Mucosa of descending colon (tissue), 3 donors: ENCODE results near the gene ZNF561. TPM values are rescaled to one million over a fixed set of nuclear protein-coding genes. Genes with fewer than 3 reads are reported as not detected.
"Not testable (repeated sequence)": the region's sequence is repeated elsewhere in the genome, so short reads cannot be mapped to it uniquely, and the experiment has no call there.

ENCODE experiments used
- ATAC-seq: fragments of 200-7000 bp; cut with Tn5 transposase; one replicate; pipeline ENCODE4 v1.9.1; 2020; ENCODE audit warnings: mild to moderate bottlenecking, moderate library complexity
- DNase-seq, 3 donors: peaks; one replicate each; pipeline ENCODE4 v3.0.0-alpha.2; 2020
- H3K36me3 ChIP-seq: fragments of 200-600 bp; one replicate; pipeline ENCODE4 v1.8.0; 2021; ENCODE audit warnings: low read depth, mild to moderate bottlenecking
- H3K4me1 ChIP-seq: fragments of 200-600 bp; one replicate; pipeline ENCODE4 v1.8.0; 2021; ENCODE audit warnings: low read depth, mild to moderate bottlenecking
- H3K4me3 ChIP-seq: fragments of 200-600 bp; one replicate; pipeline ENCODE4 v1.8.0; 2021; ENCODE audit warnings: mild to moderate bottlenecking
- H3K9me3 ChIP-seq: fragments of 200-600 bp; one replicate; pipeline ENCODE4 v1.8.0; 2021; ENCODE audit warnings: mild to moderate bottlenecking
- intact Hi-C, 2 donors: fragments of 100-400 bp; cut with DNase I in 1 of 2; cut with micrococcal nuclease in 1 of 2; formaldehyde crosslinking; loops; one replicate each; pipeline versions ENCODE4 v1.11.0 to v1.11.1; 2022; cut with DNase I, micrococcal nuclease
- long read RNA-seq, 2 donors: library from polyadenylated mRNA; unstranded; transcript quantifications; one replicate each; pipeline ENCODE4 v2.0.0, GENCODE V29; 2019 to 2021
- total RNA-seq, 3 donors: library from RNA; stranded (reverse); fragmentation: NEBNext Ultra II Directional in 2 of 3; extraction: Animal tissue kit (Norgen Biotek cat#: 25700) in 2 of 3; gene quantifications; one replicate each; pipeline versions ENCODE4 v1.2.1 to v1.2.4, GENCODE V29; 2021 to 2023
- TF ChIP-seq, protein P1 (sequence below): fragments of 200-600 bp; IDR thresholded peaks from one replicate; pipeline ENCODE4 v1.8.0; 2022; ENCODE audit warnings: antibody characterized with exemption, mild to moderate bottlenecking
- donor health status: DM: no; HTN: no; CAD: no; lungs with moderate emphysema.
- donor health status: DM: no; HTN: no; CAD: no.
- donor health status: DM: no; HTN: yes; CAD: no.

ZNF561 gene
- 10 to 100 TPM; 22.6 to 42.2 (median 31.9) TPM for total RNA-seq
- long read RNA-seq, donor 1, full-length matches to known transcripts = 5 of 7 reads
- long read RNA-seq, donor 1, partial matches to known transcripts = 0 of 7 reads
- long read RNA-seq, donor 1, other reads (novel, unspliced or antisense) = 2 of 7 reads
- long read RNA-seq, donor 2, partial matches to known transcripts = 0 of 2 reads
- long read RNA-seq, donor 2, other reads (novel, unspliced or antisense) = 2 of 2 reads

DNA sequence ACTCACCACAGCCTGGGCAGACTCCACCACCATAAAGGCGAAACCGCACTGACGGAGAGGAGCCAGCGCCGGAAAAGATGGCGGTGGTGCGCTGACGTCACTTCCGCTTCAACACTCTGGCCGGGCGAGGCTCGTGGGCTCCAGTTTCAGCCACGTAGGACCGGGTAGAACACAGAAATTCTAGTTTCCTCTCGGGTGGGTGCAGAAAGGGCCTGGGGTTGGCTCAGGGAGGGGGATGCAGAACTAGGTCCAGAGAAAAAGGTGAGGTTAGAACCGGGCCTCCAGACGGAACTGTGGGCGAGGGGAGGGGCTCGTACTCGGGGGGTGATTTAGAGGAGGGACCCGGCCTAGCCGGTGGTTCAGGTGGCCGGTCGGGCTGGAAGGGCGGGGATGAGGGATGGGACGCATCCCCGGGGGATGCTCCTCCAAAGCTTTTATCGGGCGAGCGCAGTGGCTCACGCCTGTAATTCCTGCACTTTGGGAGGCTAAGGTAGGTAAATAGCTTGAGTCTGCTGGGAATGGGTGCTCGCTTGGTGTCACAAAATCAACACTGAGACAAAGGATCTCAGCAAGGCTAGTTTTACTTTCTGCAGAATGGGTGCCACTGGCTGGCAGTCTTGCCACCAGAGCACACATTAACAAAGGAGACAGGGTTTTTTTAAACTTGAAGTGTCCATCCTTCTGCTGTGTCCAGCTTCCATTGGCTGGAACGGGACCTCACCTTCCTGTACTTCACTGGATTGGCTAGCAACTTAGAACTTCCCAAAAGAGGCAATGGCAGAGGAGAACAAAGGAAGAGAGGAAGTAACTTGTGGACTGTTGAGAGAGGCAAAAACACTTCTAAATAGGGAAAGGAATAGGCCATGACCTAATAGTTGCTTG, at the start of gene ZNF561:
TSS of gene ZNF561 (minus strand) at position 77 of the 882 bp plus-strand sequence. CDS start 1,776 bp downstream, outside the sequence.
- peak; percentile 95 for ATAC-seq
- TF ChIP-seq, protein P1, sequence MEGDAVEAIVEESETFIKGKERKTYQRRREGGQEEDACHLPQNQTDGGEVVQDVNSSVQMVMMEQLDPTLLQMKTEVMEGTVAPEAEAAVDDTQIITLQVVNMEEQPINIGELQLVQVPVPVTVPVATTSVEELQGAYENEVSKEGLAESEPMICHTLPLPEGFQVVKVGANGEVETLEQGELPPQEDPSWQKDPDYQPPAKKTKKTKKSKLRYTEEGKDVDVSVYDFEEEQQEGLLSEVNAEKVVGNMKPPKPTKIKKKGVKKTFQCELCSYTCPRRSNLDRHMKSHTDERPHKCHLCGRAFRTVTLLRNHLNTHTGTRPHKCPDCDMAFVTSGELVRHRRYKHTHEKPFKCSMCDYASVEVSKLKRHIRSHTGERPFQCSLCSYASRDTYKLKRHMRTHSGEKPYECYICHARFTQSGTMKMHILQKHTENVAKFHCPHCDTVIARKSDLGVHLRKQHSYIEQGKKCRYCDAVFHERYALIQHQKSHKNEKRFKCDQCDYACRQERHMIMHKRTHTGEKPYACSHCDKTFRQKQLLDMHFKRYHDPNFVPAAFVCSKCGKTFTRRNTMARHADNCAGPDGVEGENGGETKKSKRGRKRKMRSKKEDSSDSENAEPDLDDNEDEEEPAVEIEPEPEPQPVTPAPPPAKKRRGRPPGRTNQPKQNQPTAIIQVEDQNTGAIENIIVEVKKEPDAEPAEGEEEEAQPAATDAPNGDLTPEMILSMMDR = no peak
- H3K36me3 ChIP-seq = peaks cover 5% of the 10 kb centered on the region
- peaks cover 7% of the 10 kb centered on the region for H3K4me1 ChIP-seq
- peak within 1 kb of the TSS; percentile 53 for H3K4me3 ChIP-seq
- intact Hi-C loops = loop anchor here (5.0 to 10.0 kb wide), 2 partner anchors 173 to 176 kb away; no protein-coding TSS in a partner anchor
- DNase-seq = peak; percentile 88 to 92 (median 91)
- no peaks in the 10 kb centered on the region for H3K9me3 ChIP-seq

GRCh38 chr19:9668544-9668943, 47.5 kb upstream of the ZNF561 start:
- Histone ChIP-seq H3K9me3 (peaks cover 59% of the 10 kb centered on the region), H3K4me3 (no peak overlapping the region), H3K36me3 (no peaks in the 10 kb centered on the region), H3K4me1 (no peaks in the 10 kb centered on the region)
- TF ChIP-seq, protein P1 = no peak
- intact Hi-C loops = no loop called here
- no peak for DNase-seq
- no peak for ATAC-seq

DNA sequence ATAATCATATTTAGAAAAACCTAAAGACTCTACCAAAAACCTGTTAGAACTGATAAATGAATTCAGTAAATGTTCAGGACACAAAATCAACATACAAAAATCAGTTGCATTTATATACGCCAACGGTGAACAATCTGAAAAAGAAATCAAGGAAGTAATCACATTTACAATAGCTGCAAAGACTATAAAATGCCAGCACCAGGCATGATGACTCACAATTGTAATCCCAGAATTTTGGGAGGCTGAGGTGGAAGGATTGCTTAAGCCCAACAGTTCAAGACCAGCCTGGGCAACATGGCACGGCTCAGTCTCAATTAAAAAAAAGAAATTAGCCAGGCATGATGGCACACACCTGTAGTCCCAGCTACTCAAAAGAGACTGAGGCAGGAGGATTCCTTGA, 46.9 kb upstream of the ZNF561 start:
- TF ChIP-seq, protein P1 = no peak
- ATAC-seq (peak; percentile 78), DNase-seq (peak in 1 of 3 donors; percentile 6)
- intact Hi-C loops = no loop called here
- H3K36me3 ChIP-seq = no peaks in the 10 kb centered on the region
- H3K4me3 ChIP-seq = no peak overlapping the region
- no peaks in the 10 kb centered on the region for H3K4me1 ChIP-seq
- peaks cover 52% of the 10 kb centered on the region for H3K9me3 ChIP-seq

- Histone ChIP-seq H3K4me1 (no peaks in the 10 kb centered on the region), H3K9me3 (peaks cover 26% of the 10 kb centered on the region), H3K36me3 (peaks cover 27% of the 10 kb centered on the region), H3K4me3 (no peak overlapping the region)
- TF ChIP-seq, protein P1 = no peak
- ATAC-seq (no peak), DNase-seq (no peak)
- intact Hi-C loops = no loop called here
These were observed 37.7 kb upstream of the ZNF561 start for GRCh38 chr19:9658769-9659168.

DNA sequence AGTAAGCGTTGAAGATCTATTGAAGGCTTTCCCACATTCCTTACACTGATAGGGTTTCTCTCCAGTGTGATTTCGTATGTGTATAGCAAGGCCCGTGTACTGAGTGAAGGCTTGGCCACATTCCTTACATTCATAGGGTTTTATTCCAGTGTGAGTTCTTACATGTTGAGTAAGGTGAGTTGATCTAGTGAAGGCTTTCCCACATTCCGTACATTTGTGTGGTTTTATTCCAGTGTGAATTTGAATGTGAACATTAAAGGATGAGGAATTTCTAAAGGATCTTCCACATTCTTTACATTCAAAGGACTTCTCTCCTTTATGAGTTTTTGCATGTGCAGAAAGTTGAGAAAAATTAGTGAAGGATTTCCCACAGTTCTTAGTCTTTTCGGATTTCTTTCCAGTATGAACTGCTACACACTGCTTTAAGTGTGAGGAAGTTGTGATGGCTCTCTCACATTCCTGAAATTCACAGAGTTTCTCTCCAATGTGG, 32.1 kb upstream of the ZNF561 start:
- H3K4me1 ChIP-seq, DNase-seq, H3K4me3 ChIP-seq, ATAC-seq, intact Hi-C loops: not testable (repeated sequence)
- Histone ChIP-seq H3K36me3 (peaks cover 38% of the 10 kb centered on the region), H3K9me3 (peaks cover 53% of the 10 kb centered on the region)

- H3K4me3 ChIP-seq, H3K4me1 ChIP-seq, DNase-seq, ATAC-seq, intact Hi-C loops: not testable (repeated sequence)
- Histone ChIP-seq H3K9me3 (peaks cover 53% of the 10 kb centered on the region), H3K36me3 (peaks cover 27% of the 10 kb centered on the region)
These were observed 30.4 kb upstream of the ZNF561 start for GRCh38 chr19:9651464-9651863.
